T-helper 17 cell (primary cell): ENCODE results near the gene TMEM263. TPM values are rescaled to one million over a fixed set of nuclear protein-coding genes. Genes with fewer than 3 reads are reported as not detected.

Experiments used
- ATAC-seq: fragments of 150-1000 bp; cut with Tn5 transposase; 2 replicates; pipeline ENCODE4 v1.10.0; 2021; ENCODE audit warnings: mild to moderate bottlenecking, moderate library complexity
- DNase-seq, 3 donors: peaks; one replicate each; pipeline versions ENCODE4 v3.0.0 to v3.0.0-alpha.2; 2020 to 2021
- H3K9me3 ChIP-seq: one replicate; pipeline ENCODE4 v1.7.0; 2013; ENCODE audit warnings: low read length, mild to moderate bottlenecking; ENCODE audit not compliant: control insufficient read depth, poor library complexity, severe bottlenecking
- H3K27ac Mint-ChIP-seq: one replicate; pipeline ENCODE4 v1.8.0; 2022; ENCODE audit warnings: mild to moderate bottlenecking, moderate library complexity, mixed read lengths
- H3K27me3 Mint-ChIP-seq: one replicate; pipeline ENCODE4 v1.8.0; 2022; ENCODE audit warnings: mixed read lengths
- H3K36me3 Mint-ChIP-seq: one replicate; pipeline ENCODE4 v1.8.0; 2022; ENCODE audit warnings: low read depth, mixed read lengths
- H3K4me1 Mint-ChIP-seq: one replicate; pipeline ENCODE4 v1.8.0; 2022; ENCODE audit warnings: mild to moderate bottlenecking, mixed read lengths
- H3K4me3 Mint-ChIP-seq: one replicate; pipeline ENCODE4 v1.8.0; 2022; ENCODE audit warnings: mild to moderate bottlenecking, moderate library complexity, mixed read lengths
- total RNA-seq, 4 donors: library from RNA in 2 of 4; stranded (reverse) in 2 of 4; gene quantifications; one replicate each; pipeline ENCODE4 v1.2.3 and lab custom pipeline; 2022 to 2026

The TMEM263 gene
- total RNA-seq (10 to 100 TPM; 34.4 to 35.1 TPM), total RNA-seq (lab: John Stamatoyannopoulos, UW) (29.1 to 33.3 reads per million in 2 donors)

GRCh38 chr12:106955377-106956047 is at the start of gene TMEM263:
Gene TMEM263 (plus strand): TSS chr12:106955907. CDS start chr12:106967117, 11,210 bp downstream.
- ATAC-seq (peak; percentile 79), DNase-seq (peak; percentile 82 to 93 (median 88))
- H3K9me3 ChIP-seq = no peaks in the 10 kb centered on the region
- no peaks in the 10 kb centered on the region for H3K27me3 Mint-ChIP-seq
- H3K27ac Mint-ChIP-seq = peak within 1 kb of the TSS; percentile 95
- H3K4me3 Mint-ChIP-seq = peak within 1 kb of the TSS; percentile 97
- H3K4me1 Mint-ChIP-seq = peaks cover 24% of the 10 kb centered on the region
- no peaks in the 10 kb centered on the region for H3K36me3 Mint-ChIP-seq

- no peak for ATAC-seq
- peaks cover 38% of the 10 kb centered on the region for H3K27me3 Mint-ChIP-seq
- DNase-seq = no peak
These were observed 49.0 kb upstream of the TMEM263 start for GRCh38 chr12:106906715-106907114.

DNA sequence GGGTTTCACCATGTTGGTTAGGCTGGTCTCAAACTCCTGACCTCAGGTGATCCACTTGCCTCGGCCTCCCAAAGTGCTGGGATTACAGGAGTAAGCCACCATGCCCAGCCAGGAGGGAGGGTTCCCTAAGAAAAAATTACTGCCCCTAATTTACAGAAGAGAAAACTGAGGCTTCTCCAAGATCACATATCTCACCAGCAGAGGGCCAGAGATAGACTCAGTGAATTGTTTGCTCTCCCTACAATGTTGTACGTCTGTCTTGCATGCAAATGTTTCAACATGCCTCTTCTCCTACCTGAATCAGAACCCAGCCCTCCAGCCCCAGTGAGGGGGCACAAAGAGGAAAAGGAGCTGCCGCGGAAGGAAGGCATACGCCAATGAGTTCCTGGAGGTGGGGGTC is 48.3 kb upstream of the TMEM263 start:
- H3K27me3 Mint-ChIP-seq = peaks cover 31% of the 10 kb centered on the region
- H3K4me3 Mint-ChIP-seq = no peak overlapping the region
- H3K9me3 ChIP-seq = no peaks in the 10 kb centered on the region
- peak overlapping the region; percentile 9 for H3K27ac Mint-ChIP-seq
- DNase-seq (no peak), ATAC-seq (no peak)
- H3K36me3 Mint-ChIP-seq = peaks cover 4% of the 10 kb centered on the region
- H3K4me1 Mint-ChIP-seq = peaks cover 20% of the 10 kb centered on the region

More at GRCh38 chr12:106906715-106907114, 49.0 kb upstream of the TMEM263 start:
- Mint-ChIP-seq H3K4me1 (peaks cover 20% of the 10 kb centered on the region), H3K27ac (no peak overlapping the region), H3K4me3 (no peak overlapping the region), H3K36me3 (peaks cover 4% of the 10 kb centered on the region)
- H3K9me3 ChIP-seq = no peaks in the 10 kb centered on the region

DNA sequence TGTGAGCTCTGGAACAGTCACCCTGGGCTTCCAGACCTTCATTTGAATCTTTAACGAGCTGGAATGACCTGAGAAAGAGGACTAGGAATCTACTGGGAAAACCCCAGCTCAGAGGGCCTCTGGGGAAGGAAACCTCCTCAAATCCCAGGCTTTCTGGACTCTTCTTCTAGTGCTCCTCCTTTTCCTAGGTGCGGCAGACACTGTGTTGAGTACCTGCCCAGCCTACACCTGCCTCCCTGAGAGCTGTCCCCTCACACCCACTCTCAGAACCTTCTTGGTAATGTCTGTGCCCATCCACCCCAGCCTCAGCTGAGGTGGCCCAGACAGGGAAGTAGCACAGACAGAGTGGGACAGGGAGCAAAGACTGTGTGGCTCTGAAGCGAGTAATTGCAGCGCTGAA is 47.9 kb upstream of the TMEM263 start:
- Mint-ChIP-seq H3K27ac (peak overlapping the region; percentile 9), H3K27me3 (peaks cover 26% of the 10 kb centered on the region), H3K4me3 (no peak overlapping the region), H3K36me3 (peaks cover 2% of the 10 kb centered on the region), H3K4me1 (peaks cover 18% of the 10 kb centered on the region)
- ATAC-seq (no peak), DNase-seq (no peak)
- H3K9me3 ChIP-seq = no peaks in the 10 kb centered on the region

DNA sequence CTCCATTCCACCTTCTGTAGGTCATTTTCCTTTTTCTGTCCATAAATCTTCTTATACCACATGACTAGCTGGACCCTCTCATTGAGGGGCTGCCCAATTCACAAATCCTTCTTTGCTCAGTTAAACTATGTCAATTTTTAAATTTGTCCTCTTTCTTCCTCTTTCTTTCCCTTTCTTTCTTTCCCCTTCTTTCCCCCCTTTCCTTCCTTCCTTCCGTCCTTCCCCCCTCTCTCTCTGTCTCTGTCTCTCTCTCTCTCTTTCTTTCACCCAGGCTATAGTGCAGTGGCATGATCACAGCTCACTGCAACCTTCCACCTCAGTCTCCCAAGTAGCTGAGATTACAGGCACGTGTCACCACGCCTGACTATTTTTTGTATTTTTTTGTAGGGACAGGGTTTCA is 47.1 kb upstream of the TMEM263 start:
- ATAC-seq (no peak), DNase-seq (no peak)
- Mint-ChIP-seq H3K36me3 (peaks cover 2% of the 10 kb centered on the region), H3K27ac (no peak overlapping the region), H3K4me1 (peaks cover 14% of the 10 kb centered on the region), H3K27me3 (peaks cover 19% of the 10 kb centered on the region), H3K4me3 (no peak overlapping the region)
- H3K9me3 ChIP-seq = no peaks in the 10 kb centered on the region

- ATAC-seq = peak; percentile 50
- Mint-ChIP-seq H3K27me3 (peaks cover 17% of the 10 kb centered on the region), H3K27ac (no peak overlapping the region), H3K4me1 (peaks cover 20% of the 10 kb centered on the region), H3K4me3 (peak overlapping the region; percentile 55), H3K36me3 (peaks cover 2% of the 10 kb centered on the region)
- no peak for DNase-seq
- H3K9me3 ChIP-seq = no peaks in the 10 kb centered on the region
These were observed 45.5 kb upstream of the TMEM263 start for GRCh38 chr12:106910202-106910601.

GRCh38 chr12:106911581-106911980 is 44.1 kb upstream of the TMEM263 start:
- no peaks in the 10 kb centered on the region for H3K9me3 ChIP-seq
- peaks cover 27% of the 10 kb centered on the region for H3K4me1 Mint-ChIP-seq
- peaks cover 13% of the 10 kb centered on the region for H3K27me3 Mint-ChIP-seq
- H3K36me3 Mint-ChIP-seq = peaks cover 2% of the 10 kb centered on the region
- peak overlapping the region; percentile 52 for H3K4me3 Mint-ChIP-seq
- DNase-seq (no peak), ATAC-seq (no peak)
- no peak overlapping the region for H3K27ac Mint-ChIP-seq

DNA sequence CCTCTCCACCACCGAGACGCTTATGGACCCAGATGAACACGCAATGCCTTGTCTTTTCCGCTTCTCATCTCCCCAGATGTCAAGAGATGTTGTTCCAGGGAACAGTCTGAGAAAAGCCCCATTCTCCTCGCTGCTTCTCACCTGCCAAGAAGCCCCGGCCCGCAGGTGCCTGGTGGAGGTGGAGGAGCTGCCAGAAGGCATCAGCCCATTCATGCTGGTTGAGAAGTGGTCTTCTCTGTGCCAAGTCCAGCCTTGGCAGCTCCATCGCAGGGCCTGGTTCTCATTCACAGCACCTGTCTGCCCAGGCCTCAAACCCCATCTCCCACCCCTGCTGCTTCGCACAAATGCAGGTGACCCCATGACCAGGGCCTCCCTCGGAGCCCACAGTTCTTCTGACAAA is 42.3 kb upstream of the TMEM263 start:
- peaks cover 4% of the 10 kb centered on the region for H3K27me3 Mint-ChIP-seq
- ATAC-seq (no peak), DNase-seq (no peak)
- H3K4me3 Mint-ChIP-seq = no peak overlapping the region
- H3K36me3 Mint-ChIP-seq = peaks cover 2% of the 10 kb centered on the region
- H3K9me3 ChIP-seq = no peaks in the 10 kb centered on the region
- peaks cover 21% of the 10 kb centered on the region for H3K4me1 Mint-ChIP-seq
- peak overlapping the region; percentile 47 for H3K27ac Mint-ChIP-seq

- H3K4me3 Mint-ChIP-seq = no peak overlapping the region
- DNase-seq (no peak), ATAC-seq (peak; percentile 28)
- H3K36me3 Mint-ChIP-seq = no peaks in the 10 kb centered on the region
- peaks cover 5% of the 10 kb centered on the region for H3K27me3 Mint-ChIP-seq
- peaks cover 23% of the 10 kb centered on the region for H3K4me1 Mint-ChIP-seq
- peak overlapping the region; percentile 84 for H3K27ac Mint-ChIP-seq
- H3K9me3 ChIP-seq = no peaks in the 10 kb centered on the region
These were observed 40.7 kb upstream of the TMEM263 start for GRCh38 chr12:106914796-106915634.

GRCh38 chr12:106915635-106916026 is 40.1 kb upstream of the TMEM263 start:
- peaks cover 17% of the 10 kb centered on the region for H3K4me1 Mint-ChIP-seq
- H3K27me3 Mint-ChIP-seq = peaks cover 6% of the 10 kb centered on the region
- ATAC-seq = no peak
- H3K9me3 ChIP-seq = no peaks in the 10 kb centered on the region
- no peaks in the 10 kb centered on the region for H3K36me3 Mint-ChIP-seq
- H3K4me3 Mint-ChIP-seq = peak overlapping the region; percentile 61
- peak overlapping the region; percentile 84 for H3K27ac Mint-ChIP-seq
- no peak for DNase-seq

GRCh38 chr12:106917503-106917902 is 38.2 kb upstream of the TMEM263 start:
- no peaks in the 10 kb centered on the region for H3K36me3 Mint-ChIP-seq
- H3K4me3 Mint-ChIP-seq = no peak overlapping the region
- DNase-seq (no peak), ATAC-seq (no peak)
- H3K9me3 ChIP-seq = no peaks in the 10 kb centered on the region
- peaks cover 15% of the 10 kb centered on the region for H3K4me1 Mint-ChIP-seq
- peak overlapping the region; percentile 27 for H3K27ac Mint-ChIP-seq
- peaks cover 6% of the 10 kb centered on the region for H3K27me3 Mint-ChIP-seq

DNA sequence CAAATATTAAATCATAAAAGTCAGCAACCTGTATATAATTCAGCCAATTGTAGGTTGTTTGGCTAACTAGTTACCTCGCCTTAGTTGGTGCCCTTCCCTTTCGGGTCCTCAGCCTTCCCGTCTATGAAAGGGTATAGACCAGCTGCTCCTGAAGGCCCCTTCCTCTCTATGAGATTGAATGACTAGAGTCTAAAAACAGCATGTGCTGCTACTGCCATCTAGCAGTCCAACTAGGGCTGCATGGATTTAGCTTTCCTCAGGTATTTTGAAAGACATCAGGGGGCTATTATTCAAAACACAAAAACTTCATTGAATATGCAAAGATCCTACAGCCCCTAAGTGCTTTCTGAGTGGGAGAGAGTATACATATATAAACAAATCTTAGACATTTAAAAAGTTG is 37.0 kb upstream of the TMEM263 start:
- ATAC-seq (no peak), DNase-seq (no peak)
- H3K36me3 Mint-ChIP-seq = no peaks in the 10 kb centered on the region
- no peak overlapping the region for H3K4me3 Mint-ChIP-seq
- no peaks in the 10 kb centered on the region for H3K9me3 ChIP-seq
- H3K27me3 Mint-ChIP-seq = peaks cover 12% of the 10 kb centered on the region
- H3K27ac Mint-ChIP-seq = no peak overlapping the region
- H3K4me1 Mint-ChIP-seq = peaks cover 15% of the 10 kb centered on the region

DNA sequence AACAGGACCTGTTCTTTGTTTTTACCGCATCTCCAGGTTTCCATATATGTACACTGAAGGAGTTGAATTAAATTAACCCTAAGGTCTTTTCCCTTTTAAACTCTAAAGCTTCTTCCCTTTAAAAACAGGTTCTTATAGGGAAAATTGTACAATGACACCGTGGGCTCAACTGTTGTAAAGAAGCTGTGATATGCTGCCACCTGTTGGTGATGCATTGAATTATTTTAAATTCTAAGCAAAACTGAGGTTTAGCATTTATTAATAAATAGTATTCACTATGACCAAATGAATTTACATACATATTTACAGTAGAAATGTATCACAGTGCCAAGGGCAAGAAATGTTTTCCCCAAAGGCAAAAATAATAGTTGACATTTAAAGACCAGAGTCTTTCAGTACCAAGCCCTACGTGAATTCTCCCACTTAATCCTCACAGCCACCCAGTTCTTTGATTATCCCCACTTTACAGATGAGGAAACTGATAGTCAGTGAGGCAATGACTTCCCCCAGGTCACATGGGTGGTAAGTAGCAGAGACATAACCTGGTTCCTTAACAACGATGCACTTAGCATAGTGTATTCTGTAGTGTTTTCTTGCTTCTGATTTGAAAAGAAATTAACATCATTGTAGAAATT is 35.7 kb upstream of the TMEM263 start:
- no peaks in the 10 kb centered on the region for H3K9me3 ChIP-seq
- no peak overlapping the region for H3K4me3 Mint-ChIP-seq
- H3K4me1 Mint-ChIP-seq = peaks cover 11% of the 10 kb centered on the region
- H3K27me3 Mint-ChIP-seq = peaks cover 16% of the 10 kb centered on the region
- DNase-seq = no peak
- no peak for ATAC-seq
- no peak overlapping the region for H3K27ac Mint-ChIP-seq
- H3K36me3 Mint-ChIP-seq = peaks cover 2% of the 10 kb centered on the region
